Endodermal cell (in vitro differentiated cells): ENCODE data around the gene TSSC4. TPM values are rescaled to one million over a fixed set of nuclear protein-coding genes. Genes with fewer than 3 reads are reported as not detected.

Experiments
- DNase-seq: peaks from one replicate; pipeline ENCODE4 v3.0.0-alpha.2; 2017
- H3K27ac ChIP-seq: 2 replicates; pipeline ENCODE4 v1.5.1; 2013; ENCODE audit warnings: mild to moderate bottlenecking, low read depth, low read length, moderate library complexity
- H3K27me3 ChIP-seq: 2 replicates; pipeline ENCODE4 v1.6.1; 2013; ENCODE audit warnings: mild to moderate bottlenecking, low read length, moderate library complexity; ENCODE audit not compliant: insufficient read depth, control insufficient read depth, poor library complexity, severe bottlenecking
- H3K36me3 ChIP-seq: 2 replicates; pipeline ENCODE4 v1.7.0; 2013; ENCODE audit warnings: mild to moderate bottlenecking, low read length, moderate library complexity; ENCODE audit not compliant: control insufficient read depth, insufficient read depth
- H3K4me1 ChIP-seq: one replicate; pipeline ENCODE4 v1.7.0; 2013; ENCODE audit warnings: low read length; ENCODE audit not compliant: control insufficient read depth, insufficient read depth
- H3K4me3 ChIP-seq: 2 replicates; pipeline ENCODE4 v1.5.1; 2013; ENCODE audit warnings: mild to moderate bottlenecking, low read length, moderate library complexity
- H3K9ac ChIP-seq: 2 replicates; pipeline ENCODE4 v1.6.1; 2013; ENCODE audit warnings: mild to moderate bottlenecking, low read length, moderate library complexity; ENCODE audit not compliant: poor library complexity, severe bottlenecking; ENCODE audit errors: extremely low read depth
- H3K9me3 ChIP-seq: 2 replicates; pipeline ENCODE4 v1.6.1; 2013; ENCODE audit warnings: mild to moderate bottlenecking, low read length, moderate library complexity; ENCODE audit not compliant: control insufficient read depth
- H3K27ac Mint-ChIP-seq: 2 replicates; pipeline ENCODE4 v1.8.0; 2020; ENCODE audit warnings: mixed read lengths
- H3K27me3 Mint-ChIP-seq: 2 replicates; pipeline ENCODE4 v1.8.0; 2021; ENCODE audit warnings: mild to moderate bottlenecking, mixed read lengths; ENCODE audit not compliant: insufficient read depth
- H3K36me3 Mint-ChIP-seq: 2 replicates; pipeline ENCODE4 v1.8.0; 2020; ENCODE audit warnings: low read depth, mixed read lengths
- H3K4me1 Mint-ChIP-seq: 2 replicates; pipeline ENCODE4 v1.8.0; 2020; ENCODE audit warnings: mixed read lengths
- H3K4me3 Mint-ChIP-seq: 2 replicates; pipeline ENCODE4 v1.8.0; 2020; ENCODE audit warnings: mild to moderate bottlenecking, moderate library complexity, mixed read lengths
- H3K9me3 Mint-ChIP-seq: 2 replicates; pipeline ENCODE4 v1.8.0; 2020; ENCODE audit warnings: mild to moderate bottlenecking, mixed read lengths
- WGBS, 2 experiments: methylation state at CpG; one replicate each; pipeline versions ENCODE4 v1.1.5 to v1.1.7; 2013; ENCODE audit warnings: missing lambda C conversion rate in 2 of 2, mixed read lengths in 1 of 2; ENCODE audit not compliant: insufficient coverage in 1 of 2, insufficient read length in 1 of 2; 5-methylcytosine and 5-hydroxymethylcytosine counted together
- total RNA-seq, 2 donors: library from RNA; stranded (reverse); fragmentation: NEBNext Ultra II Directional in 1 of 2; extraction: Animal tissue kit (Norgen Biotek cat#: 25700) in 1 of 2; gene quantifications; 2 replicates in 1 of 2; 3 replicates in 1 of 2; pipeline ENCODE4 v1.2.1, GENCODE V29; 2021
- TF ChIP-seq, protein P1 (sequence below): fragments of 200-600 bp; sonication (generic); conservative IDR thresholded peaks from 2 replicates; pipeline ENCODE4 v1.5.0; 2021; ENCODE audit warnings: antibody characterized with exemption, mild to moderate bottlenecking

Gene TSSC4
- total RNA-seq, 2 donors from 2014 or later, result 47.2 to 51.1 TPM

DNA sequence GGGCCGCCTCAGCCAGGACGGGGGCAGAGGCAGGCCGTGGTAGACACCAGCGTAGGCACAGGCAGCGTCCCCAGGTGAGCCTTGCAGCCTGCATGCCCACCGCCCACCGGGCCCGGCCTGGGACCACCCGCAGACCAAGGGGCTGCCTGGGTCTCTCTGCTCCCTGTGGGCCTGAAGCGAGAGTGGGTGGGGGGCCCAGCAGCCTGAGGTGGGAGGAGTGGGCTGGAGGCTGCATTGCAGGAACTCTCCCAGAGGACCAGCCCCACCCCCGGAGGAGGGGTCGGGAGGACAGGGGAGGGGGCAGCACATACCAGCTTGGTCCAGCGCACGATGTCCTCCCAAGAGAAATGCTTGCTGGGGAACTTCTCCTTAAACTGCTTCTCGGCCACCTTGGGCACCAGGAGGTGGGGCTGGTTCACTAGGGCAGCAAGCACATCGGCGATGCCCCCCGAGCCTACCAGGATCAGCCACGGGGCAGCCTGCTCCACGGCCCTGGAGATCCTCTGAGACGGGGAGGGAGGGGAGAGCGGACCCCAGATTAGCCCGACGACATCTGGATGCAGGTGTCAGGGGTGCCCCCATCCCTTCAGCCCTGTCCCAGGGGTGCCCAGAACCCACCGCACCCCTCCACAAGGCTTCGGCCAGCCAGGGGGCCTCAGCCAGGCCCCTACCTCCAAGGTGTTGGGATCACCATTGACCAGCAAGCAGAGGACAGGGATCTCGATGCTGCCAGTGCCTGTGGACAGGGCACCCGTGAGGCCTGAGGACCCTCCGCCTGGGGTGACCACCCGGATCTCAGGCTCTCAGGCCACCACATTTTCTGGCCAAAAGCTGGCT is 17.5 kb downstream of the TSSC4 start:
- H3K27ac ChIP-seq, result no peak overlapping the region
- no peaks in the 10 kb centered on the region for H3K36me3 ChIP-seq
- no peaks in the 10 kb centered on the region for H3K36me3 Mint-ChIP-seq
- H3K9me3 Mint-ChIP-seq, result no peaks in the 10 kb centered on the region
- H3K27me3 ChIP-seq, result no peaks in the 10 kb centered on the region
- no peak for DNase-seq
- WGBS, 2 experiments, result 88 to 90% methylated on average over 19 to 30 of the region's 30 CpGs
- no peak overlapping the region for H3K9ac ChIP-seq
- H3K27me3 Mint-ChIP-seq, result peaks cover 6% of the 10 kb centered on the region
- no peaks in the 10 kb centered on the region for H3K9me3 ChIP-seq
- H3K4me1 ChIP-seq, result no peaks in the 10 kb centered on the region
- TF ChIP-seq, protein P1, sequence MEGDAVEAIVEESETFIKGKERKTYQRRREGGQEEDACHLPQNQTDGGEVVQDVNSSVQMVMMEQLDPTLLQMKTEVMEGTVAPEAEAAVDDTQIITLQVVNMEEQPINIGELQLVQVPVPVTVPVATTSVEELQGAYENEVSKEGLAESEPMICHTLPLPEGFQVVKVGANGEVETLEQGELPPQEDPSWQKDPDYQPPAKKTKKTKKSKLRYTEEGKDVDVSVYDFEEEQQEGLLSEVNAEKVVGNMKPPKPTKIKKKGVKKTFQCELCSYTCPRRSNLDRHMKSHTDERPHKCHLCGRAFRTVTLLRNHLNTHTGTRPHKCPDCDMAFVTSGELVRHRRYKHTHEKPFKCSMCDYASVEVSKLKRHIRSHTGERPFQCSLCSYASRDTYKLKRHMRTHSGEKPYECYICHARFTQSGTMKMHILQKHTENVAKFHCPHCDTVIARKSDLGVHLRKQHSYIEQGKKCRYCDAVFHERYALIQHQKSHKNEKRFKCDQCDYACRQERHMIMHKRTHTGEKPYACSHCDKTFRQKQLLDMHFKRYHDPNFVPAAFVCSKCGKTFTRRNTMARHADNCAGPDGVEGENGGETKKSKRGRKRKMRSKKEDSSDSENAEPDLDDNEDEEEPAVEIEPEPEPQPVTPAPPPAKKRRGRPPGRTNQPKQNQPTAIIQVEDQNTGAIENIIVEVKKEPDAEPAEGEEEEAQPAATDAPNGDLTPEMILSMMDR, result no peak
- no peak overlapping the region for H3K27ac Mint-ChIP-seq
- H3K4me1 Mint-ChIP-seq, result no peaks in the 10 kb centered on the region
- H3K4me3 ChIP-seq, result no peak overlapping the region
- no peak overlapping the region for H3K4me3 Mint-ChIP-seq

DNA sequence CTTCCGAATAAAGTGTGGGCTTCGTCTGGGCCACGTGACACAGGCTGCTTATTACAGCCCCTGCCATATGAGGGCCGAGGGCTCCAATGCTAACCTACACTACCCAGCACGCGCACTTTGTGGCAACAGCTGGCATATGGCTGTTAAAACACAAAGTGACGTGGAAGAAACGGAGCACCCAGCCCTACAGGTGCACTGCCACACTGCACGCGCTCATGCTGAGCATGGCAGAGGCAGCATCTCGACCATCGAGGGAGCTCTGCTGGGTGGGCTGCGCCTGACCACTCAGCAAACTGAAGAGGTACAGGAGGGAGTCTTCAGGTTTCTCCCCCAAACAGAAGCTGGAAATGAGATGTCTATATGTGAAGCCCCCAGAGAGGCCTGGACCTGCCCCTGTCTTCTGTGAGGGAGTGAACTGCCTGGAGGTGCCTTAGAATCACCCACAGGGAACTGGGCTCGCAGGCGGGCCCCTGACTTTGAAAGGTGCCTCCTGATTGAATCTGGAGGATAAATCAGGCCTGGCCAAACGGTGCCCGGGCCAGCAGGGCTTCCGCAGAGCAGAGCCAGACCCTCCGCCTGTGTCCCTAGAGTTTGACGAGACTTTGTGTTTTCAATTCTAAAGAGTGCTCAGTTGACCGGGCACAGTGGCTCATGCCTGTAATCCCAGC is 18.3 kb downstream of the TSSC4 start:
- H3K9me3 Mint-ChIP-seq, result no peaks in the 10 kb centered on the region
- Histone ChIP-seq H3K9me3 (no peaks in the 10 kb centered on the region), H3K27ac (no peak overlapping the region), H3K4me3 (no peak overlapping the region), H3K27me3 (no peaks in the 10 kb centered on the region), H3K9ac (no peak overlapping the region), H3K4me1 (no peaks in the 10 kb centered on the region), H3K36me3 (no peaks in the 10 kb centered on the region)
- no peak overlapping the region for H3K27ac Mint-ChIP-seq
- DNase-seq, result no peak
- H3K4me3 Mint-ChIP-seq, result no peak overlapping the region
- H3K4me1 Mint-ChIP-seq, result no peaks in the 10 kb centered on the region
- TF ChIP-seq, protein P1, result no peak
- peaks cover 6% of the 10 kb centered on the region for H3K27me3 Mint-ChIP-seq
- WGBS, 2 experiments, result 84 to 86% methylated on average over 18 to 21 of the region's 21 CpGs
- H3K36me3 Mint-ChIP-seq, result no peaks in the 10 kb centered on the region

DNA sequence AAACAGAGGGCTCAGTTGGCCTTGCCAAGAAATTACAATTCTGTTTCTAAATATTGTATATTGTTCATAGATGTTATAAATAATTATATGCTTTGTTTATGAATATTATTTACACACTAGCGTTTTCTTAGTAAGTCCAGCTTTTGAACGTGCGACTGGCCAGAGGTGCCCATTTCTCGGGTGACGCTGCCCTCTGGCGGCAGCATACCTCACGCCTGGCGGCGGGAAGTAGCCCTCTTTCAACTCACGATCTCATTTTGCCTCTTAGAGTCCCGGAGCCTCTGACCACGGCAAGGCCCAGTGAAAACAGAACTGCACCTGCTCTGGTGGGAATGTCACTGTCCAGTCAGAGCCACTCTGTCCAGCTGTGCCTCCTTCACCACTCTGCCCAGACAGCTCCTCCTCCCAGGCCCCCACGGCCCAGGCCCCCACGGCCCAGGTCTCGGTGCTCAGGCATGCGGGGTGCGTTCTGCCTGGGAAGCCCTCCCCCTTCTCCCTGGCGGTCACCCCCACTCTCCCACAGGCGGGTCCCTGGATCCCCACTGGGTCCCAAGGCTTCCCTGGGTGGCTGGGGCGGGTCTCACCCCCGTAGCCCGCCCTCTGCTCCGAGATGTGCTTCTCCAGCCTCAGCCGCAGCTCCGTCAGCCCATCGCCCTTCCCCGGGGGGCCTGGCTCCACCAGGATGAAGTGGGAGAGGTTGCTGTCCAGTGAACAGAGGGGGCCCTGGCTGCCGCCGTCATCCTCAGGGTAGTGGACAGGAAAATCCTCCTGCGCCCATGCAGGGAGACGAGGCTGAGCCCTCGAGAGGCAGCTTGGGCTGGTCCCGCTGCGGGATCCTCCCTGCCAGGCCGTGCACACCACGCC is 19.3 kb downstream of the TSSC4 start:
- H3K9me3 Mint-ChIP-seq, result no peaks in the 10 kb centered on the region
- H3K27me3 Mint-ChIP-seq, result peaks cover 9% of the 10 kb centered on the region
- TF ChIP-seq, protein P1, result peak; percentile 94
- no peak overlapping the region for H3K27ac Mint-ChIP-seq
- DNase-seq, result peak; percentile 92
- H3K36me3 ChIP-seq, result no peaks in the 10 kb centered on the region
- H3K27ac ChIP-seq, result no peak overlapping the region
- no peaks in the 10 kb centered on the region for H3K27me3 ChIP-seq
- H3K4me3 ChIP-seq, result no peak overlapping the region
- no peaks in the 10 kb centered on the region for H3K9me3 ChIP-seq
- no peaks in the 10 kb centered on the region for H3K36me3 Mint-ChIP-seq
- no peak overlapping the region for H3K9ac ChIP-seq
- no peak overlapping the region for H3K4me3 Mint-ChIP-seq
- H3K4me1 ChIP-seq, result no peaks in the 10 kb centered on the region
- no peaks in the 10 kb centered on the region for H3K4me1 Mint-ChIP-seq
- 40 to 65% methylated on average over 13 to 35 of the region's 36 CpGs for WGBS, 2 experiments
